Stomach smooth muscle (tissue), 2 donors: Measurements from ENCODE around the gene MYO18A.

Source experiments
- H3K27ac ChIP-seq: one replicate; pipeline ENCODE4 v1.7.0; 2013; ENCODE audit warnings: mild to moderate bottlenecking, low read length, inconsistent platforms
- H3K27me3 ChIP-seq, 2 donors: one replicate each; pipeline ENCODE4 v1.7.0; 2013; ENCODE audit warnings: low read length in 2 of 2; ENCODE audit not compliant: insufficient read depth in 2 of 2, control insufficient read depth in 1 of 2
- H3K36me3 ChIP-seq, 2 donors: one replicate each; pipeline ENCODE4 v1.7.0; 2013; ENCODE audit warnings: low read length in 2 of 2; ENCODE audit not compliant: control insufficient read depth in 2 of 2, insufficient read depth in 2 of 2
- H3K4me1 ChIP-seq: one replicate; pipeline ENCODE4 v1.7.0; 2013; ENCODE audit warnings: low read length; ENCODE audit not compliant: control insufficient read depth, insufficient read depth
- H3K4me3 ChIP-seq, 2 donors: one replicate each; pipeline ENCODE4 v1.7.0; 2013; ENCODE audit warnings: low read length in 2 of 2
- H3K9ac ChIP-seq, 2 donors: one replicate each; pipeline ENCODE4 v1.7.0; 2013; ENCODE audit warnings: low read length in 2 of 2, mild to moderate bottlenecking in 1 of 2
- H3K9me3 ChIP-seq, 2 donors: one replicate each; pipeline ENCODE4 v1.7.0; 2013; ENCODE audit warnings: low read length in 2 of 2; ENCODE audit not compliant: control insufficient read depth in 2 of 2
- donor health status: healthy.
- donor health status: Pancreatic carcinoma.

Gene MYO18A

GRCh38 chr17:29086628-29087332, 93.4 kb downstream of the MYO18A start:
- Histone ChIP-seq H3K27ac (no peak overlapping the region), H3K9me3 (no peaks in the 10 kb centered on the region), H3K9ac (no peak overlapping the region), H3K4me3 (no peak overlapping the region), H3K36me3 (peaks cover 28 to 59% of the 10 kb centered on the region in 2 donors), H3K4me1 (peaks cover 8% of the 10 kb centered on the region), H3K27me3 (no peaks in the 10 kb centered on the region)

GRCh38 chr17:29085223-29085622, 95.0 kb downstream of the MYO18A start:
- peaks cover 28 to 56% of the 10 kb centered on the region in 2 donors for H3K36me3 ChIP-seq
- H3K9me3 ChIP-seq: no peaks in the 10 kb centered on the region
- no peak overlapping the region for H3K9ac ChIP-seq
- no peak overlapping the region for H3K4me3 ChIP-seq
- H3K4me1 ChIP-seq: peaks cover 8% of the 10 kb centered on the region
- H3K27me3 ChIP-seq: no peaks in the 10 kb centered on the region
- H3K27ac ChIP-seq: no peak overlapping the region

GRCh38 chr17:29084541-29085146, 95.6 kb downstream of the MYO18A start:
- Histone ChIP-seq H3K27me3 (no peaks in the 10 kb centered on the region), H3K9ac (no peak overlapping the region), H3K4me1 (peaks cover 8% of the 10 kb centered on the region), H3K4me3 (no peak overlapping the region), H3K27ac (no peak overlapping the region), H3K36me3 (peaks cover 29 to 54% of the 10 kb centered on the region in 2 donors), H3K9me3 (no peaks in the 10 kb centered on the region)

GRCh38 chr17:29080965-29081364, 99.2 kb downstream of the MYO18A start:
- Histone ChIP-seq H3K4me1 (peaks cover 8% of the 10 kb centered on the region), H3K27ac (no peak overlapping the region), H3K36me3 (peaks cover 19 to 49% of the 10 kb centered on the region in 2 donors), H3K27me3 (no peaks in the 10 kb centered on the region), H3K9me3 (no peaks in the 10 kb centered on the region), H3K4me3 (no peak overlapping the region), H3K9ac (no peak overlapping the region)

GRCh38 chr17:29080323-29080722, 99.9 kb downstream of the MYO18A start:
- Histone ChIP-seq H3K27ac (no peak overlapping the region), H3K9ac (no peak overlapping the region), H3K9me3 (no peaks in the 10 kb centered on the region), H3K27me3 (no peaks in the 10 kb centered on the region), H3K36me3 (peaks cover 18 to 46% of the 10 kb centered on the region in 2 donors), H3K4me3 (no peak overlapping the region), H3K4me1 (peaks cover 8% of the 10 kb centered on the region)

GRCh38 chr17:29079887-29080286, 100.3 kb downstream of the MYO18A start:
- H3K27ac ChIP-seq: no peak overlapping the region
- H3K36me3 ChIP-seq: peaks cover 14 to 47% of the 10 kb centered on the region in 2 donors
- H3K9ac ChIP-seq: no peak overlapping the region
- peaks cover 5% of the 10 kb centered on the region for H3K4me1 ChIP-seq
- no peak overlapping the region for H3K4me3 ChIP-seq
- no peaks in the 10 kb centered on the region for H3K9me3 ChIP-seq
- no peaks in the 10 kb centered on the region for H3K27me3 ChIP-seq

GRCh38 chr17:29079433-29079832, 100.8 kb downstream of the MYO18A start:
- Histone ChIP-seq H3K4me3 (no peak overlapping the region), H3K9me3 (no peaks in the 10 kb centered on the region), H3K9ac (no peak overlapping the region), H3K27me3 (no peaks in the 10 kb centered on the region), H3K4me1 (peaks cover under 1% of the 10 kb centered on the region), H3K27ac (no peak overlapping the region), H3K36me3 (peaks cover 13 to 50% of the 10 kb centered on the region in 2 donors)

- H3K27ac ChIP-seq: no peak overlapping the region
- no peak overlapping the region for H3K9ac ChIP-seq
- peaks cover 13 to 42% of the 10 kb centered on the region in 2 donors for H3K36me3 ChIP-seq
Measured at GRCh38 chr17:29078183-29079045, 101.8 kb downstream of the MYO18A start.

GRCh38 chr17:29077320-29077719, 102.9 kb downstream of the MYO18A start:
- H3K36me3 ChIP-seq: peaks cover 13 to 39% of the 10 kb centered on the region in 2 donors
- no peak overlapping the region for H3K4me3 ChIP-seq
- H3K9ac ChIP-seq: no peak overlapping the region
- no peaks in the 10 kb centered on the region for H3K9me3 ChIP-seq
- H3K4me1 ChIP-seq: no peaks in the 10 kb centered on the region
- no peak overlapping the region for H3K27ac ChIP-seq
- no peaks in the 10 kb centered on the region for H3K27me3 ChIP-seq

More at GRCh38 chr17:29078183-29079045, 101.8 kb downstream of the MYO18A start:
- no peaks in the 10 kb centered on the region for H3K4me1 ChIP-seq
- no peaks in the 10 kb centered on the region for H3K9me3 ChIP-seq
- H3K27me3 ChIP-seq: no peaks in the 10 kb centered on the region
- no peak overlapping the region for H3K4me3 ChIP-seq

- Histone ChIP-seq H3K9ac (no peak overlapping the region), H3K4me1 (no peaks in the 10 kb centered on the region), H3K9me3 (no peaks in the 10 kb centered on the region), H3K27ac (no peak overlapping the region), H3K36me3 (peaks cover 9 to 33% of the 10 kb centered on the region in 2 donors), H3K4me3 (no peak overlapping the region), H3K27me3 (no peaks in the 10 kb centered on the region)
Measured at GRCh38 chr17:29076722-29077121, 103.5 kb downstream of the MYO18A start.
